ENCODE data around the gene ZKSCAN8.
A peak's percentile ranks its signal among the peaks of the same experiment; 100 is the strongest.

Gene ZKSCAN8

DNA sequence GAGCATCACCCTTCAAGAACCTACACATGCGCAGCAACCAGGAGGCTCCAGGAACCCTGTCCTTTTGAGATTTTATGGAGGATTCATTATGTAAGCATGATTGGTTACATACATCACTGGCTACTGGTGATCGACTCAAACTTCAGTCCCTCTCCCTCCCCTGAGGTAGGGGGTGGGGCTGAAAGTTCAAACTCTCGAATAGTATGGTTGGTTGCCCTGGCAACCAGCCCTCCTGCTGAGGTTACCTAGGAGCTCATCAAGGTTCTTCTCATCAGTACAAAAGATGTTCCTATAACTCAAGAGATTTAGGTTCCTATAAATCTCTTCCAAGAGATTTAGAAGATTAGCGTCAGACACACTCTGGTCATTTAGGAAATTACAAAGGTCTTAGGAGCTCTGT lies 61.5 kb downstream of the ZKSCAN8 start:
- WGBS (ENCODE audit: extremely low coverage, insufficient coverage, low lambda C conversion rate), result no CpG with 5 or more reads among the region's 4 CpGs
- Histone ChIP-seq H4K5ac (ENCODE audit: low read length) (no peak overlapping the region), H3K27me3 (ENCODE audit: insufficient read depth, low read length, poor library complexity) (peaks cover 16% of the 10 kb centered on the region), H3K56ac (ENCODE audit: low read length) (no peak overlapping the region), H2BK5ac (ENCODE audit: low read length) (no peak overlapping the region), H2AK5ac (ENCODE audit: low read length) (no peak overlapping the region), H2BK120ac (ENCODE audit: low read depth, low read length) (no peak overlapping the region), H3K27ac (ENCODE audit: low read depth, low read length) (no peak overlapping the region), H3K4me1 (ENCODE audit: control insufficient read depth, low read depth, low read length) (peaks cover 2% of the 10 kb centered on the region), H3K4me3 (ENCODE audit: low read length) (no peak overlapping the region), H2BK15ac (replicated peaks; ENCODE audit: low read depth) (no peak overlapping the region), H3K79me1 (ENCODE audit: low read length) (no peaks in the 10 kb centered on the region), H3K4me2 (ENCODE audit: low read length) (no peak overlapping the region), H3K18ac (ENCODE audit: low read length) (no peak overlapping the region), H3K9ac (ENCODE audit: low read length) (no peak overlapping the region), H3K36me3 (ENCODE audit: control insufficient read depth, insufficient read depth, low read length) (no peaks in the 10 kb centered on the region), H4K8ac (ENCODE audit: low read depth, low read length) (no peak overlapping the region), H3K4ac (ENCODE audit: low read depth, low read length) (no peak overlapping the region), H3K79me2 (ENCODE audit: control insufficient read depth, insufficient read depth, low read length) (no peaks in the 10 kb centered on the region), H3K23ac (ENCODE audit: low read length) (no peak overlapping the region)
- DNase-seq, result peak; percentile 89

DNA sequence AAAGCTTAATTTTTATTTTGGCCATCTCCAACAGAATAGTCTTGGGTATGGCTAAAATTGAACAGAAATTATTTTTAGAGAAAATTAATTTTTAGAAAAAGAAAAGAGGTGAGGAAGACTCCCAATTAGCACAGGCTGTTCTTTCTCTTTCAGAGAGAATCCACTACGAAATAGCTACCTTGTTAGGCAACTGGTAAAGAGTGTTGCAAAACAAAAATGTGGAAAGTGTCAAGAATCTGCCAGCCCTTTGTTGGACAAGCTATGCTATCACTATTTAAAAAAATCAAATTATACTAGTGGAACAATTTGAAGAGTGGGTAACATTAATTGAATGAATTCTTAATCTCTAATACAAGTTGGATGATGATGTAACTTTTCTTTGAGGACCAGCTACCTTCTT lies 64.2 kb downstream of the ZKSCAN8 start:
- H3K23ac ChIP-seq (ENCODE audit: low read length), result no peak overlapping the region
- no peak overlapping the region for H3K4me3 ChIP-seq (ENCODE audit: low read length)
- peaks cover 26% of the 10 kb centered on the region for H3K27me3 ChIP-seq (ENCODE audit: insufficient read depth, low read length, poor library complexity)
- DNase-seq, result no peak
- WGBS (ENCODE audit: extremely low coverage, insufficient coverage, low lambda C conversion rate), result no CpG with 5 or more reads among the region's 1 CpG
- H3K56ac ChIP-seq (ENCODE audit: low read length), result no peak overlapping the region
- no peaks in the 10 kb centered on the region for H3K79me1 ChIP-seq (ENCODE audit: low read length)
- no peak overlapping the region for H2AK5ac ChIP-seq (ENCODE audit: low read length)
- H3K9ac ChIP-seq (ENCODE audit: low read length), result no peak overlapping the region
- H3K79me2 ChIP-seq (ENCODE audit: control insufficient read depth, insufficient read depth, low read length), result no peaks in the 10 kb centered on the region
- no peak overlapping the region for H3K18ac ChIP-seq (ENCODE audit: low read length)
- H3K27ac ChIP-seq (ENCODE audit: low read depth, low read length), result no peak overlapping the region
- H4K8ac ChIP-seq (ENCODE audit: low read depth, low read length), result no peak overlapping the region
- H2BK120ac ChIP-seq (ENCODE audit: low read depth, low read length), result no peak overlapping the region
- no peak overlapping the region for H3K4me2 ChIP-seq (ENCODE audit: low read length)
- no peaks in the 10 kb centered on the region for H3K36me3 ChIP-seq (ENCODE audit: control insufficient read depth, insufficient read depth, low read length)
- H4K5ac ChIP-seq (ENCODE audit: low read length), result no peak overlapping the region
- H3K4ac ChIP-seq (ENCODE audit: low read depth, low read length), result no peak overlapping the region
- H2BK15ac ChIP-seq (replicated peaks; ENCODE audit: low read depth), result no peak overlapping the region
- peaks cover 2% of the 10 kb centered on the region for H3K4me1 ChIP-seq (ENCODE audit: control insufficient read depth, low read depth, low read length)
- no peak overlapping the region for H2BK5ac ChIP-seq (ENCODE audit: low read length)

GRCh38 chr6:28206527-28206926 lies 64.8 kb downstream of the ZKSCAN8 start:
- H3K79me1 ChIP-seq (ENCODE audit: low read length), result no peaks in the 10 kb centered on the region
- H3K79me2 ChIP-seq (ENCODE audit: control insufficient read depth, insufficient read depth, low read length), result no peaks in the 10 kb centered on the region
- no peak overlapping the region for H4K5ac ChIP-seq (ENCODE audit: low read length)
- H3K4me2 ChIP-seq (ENCODE audit: low read length), result no peak overlapping the region
- no peak overlapping the region for H3K4ac ChIP-seq (ENCODE audit: low read depth, low read length)
- H3K4me1 ChIP-seq (ENCODE audit: control insufficient read depth, low read depth, low read length), result peaks cover 2% of the 10 kb centered on the region
- H3K18ac ChIP-seq (ENCODE audit: low read length), result no peak overlapping the region
- no peak overlapping the region for H2BK15ac ChIP-seq (replicated peaks; ENCODE audit: low read depth)
- no peak overlapping the region for H2BK5ac ChIP-seq (ENCODE audit: low read length)
- H3K23ac ChIP-seq (ENCODE audit: low read length), result no peak overlapping the region
- H3K4me3 ChIP-seq (ENCODE audit: low read length), result no peak overlapping the region
- no peak overlapping the region for H2BK120ac ChIP-seq (ENCODE audit: low read depth, low read length)
- no peak overlapping the region for H2AK5ac ChIP-seq (ENCODE audit: low read length)
- no peak for DNase-seq
- no peak overlapping the region for H3K56ac ChIP-seq (ENCODE audit: low read length)
- H3K9ac ChIP-seq (ENCODE audit: low read length), result no peak overlapping the region
- H3K27me3 ChIP-seq (ENCODE audit: insufficient read depth, low read length, poor library complexity), result peaks cover 26% of the 10 kb centered on the region
- WGBS (ENCODE audit: extremely low coverage, insufficient coverage, low lambda C conversion rate), result no CpG with 5 or more reads among the region's 3 CpGs
- no peak overlapping the region for H4K8ac ChIP-seq (ENCODE audit: low read depth, low read length)
- H3K27ac ChIP-seq (ENCODE audit: low read depth, low read length), result no peak overlapping the region
- no peaks in the 10 kb centered on the region for H3K36me3 ChIP-seq (ENCODE audit: control insufficient read depth, insufficient read depth, low read length)

DNA sequence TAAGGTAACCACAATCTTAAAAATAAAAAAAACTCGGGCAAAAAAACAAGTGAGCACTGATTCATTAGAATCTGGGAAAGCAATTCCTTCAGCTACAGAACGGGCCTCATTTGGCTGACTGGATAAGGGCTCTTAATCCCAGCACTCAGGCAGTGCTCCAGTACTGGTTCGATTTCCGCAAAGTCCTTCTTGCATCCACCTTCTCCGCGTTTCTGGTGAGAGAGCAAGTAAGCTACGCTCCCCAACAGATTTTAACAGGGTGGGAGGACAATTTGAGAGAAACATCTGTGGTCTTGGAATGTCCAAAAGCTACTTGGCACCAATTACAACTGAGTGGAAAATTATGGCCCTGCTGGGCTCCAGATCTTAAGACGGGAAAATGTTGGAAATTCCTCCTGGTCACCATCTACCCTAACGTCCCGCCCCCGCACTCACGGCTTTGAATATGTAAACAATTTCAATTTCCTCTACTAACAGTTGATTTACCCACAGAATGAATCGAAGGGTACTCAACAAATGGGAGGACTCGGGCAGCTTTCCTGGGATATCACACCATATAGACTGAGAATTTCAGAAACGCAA lies 65.3 kb downstream of the ZKSCAN8 start:
- no peak overlapping the region for H4K8ac ChIP-seq (ENCODE audit: low read depth, low read length)
- peak; percentile 57 for DNase-seq
- peak overlapping the region; percentile 75 for H3K56ac ChIP-seq (ENCODE audit: low read length)
- H3K4ac ChIP-seq (ENCODE audit: low read depth, low read length), result no peak overlapping the region
- no peaks in the 10 kb centered on the region for H3K79me2 ChIP-seq (ENCODE audit: control insufficient read depth, insufficient read depth, low read length)
- H4K5ac ChIP-seq (ENCODE audit: low read length), result no peak overlapping the region
- H2BK120ac ChIP-seq (ENCODE audit: low read depth, low read length), result no peak overlapping the region
- WGBS (ENCODE audit: extremely low coverage, insufficient coverage, low lambda C conversion rate), result no CpG with 5 or more reads among the region's 15 CpGs
- peaks cover 2% of the 10 kb centered on the region for H3K4me1 ChIP-seq (ENCODE audit: control insufficient read depth, low read depth, low read length)
- H3K23ac ChIP-seq (ENCODE audit: low read length), result no peak overlapping the region
- H3K27ac ChIP-seq (ENCODE audit: low read depth, low read length), result no peak overlapping the region
- peaks cover 26% of the 10 kb centered on the region for H3K27me3 ChIP-seq (ENCODE audit: insufficient read depth, low read length, poor library complexity)
- H2BK15ac ChIP-seq (replicated peaks; ENCODE audit: low read depth), result no peak overlapping the region
- peak overlapping the region; percentile 53 for H3K4me3 ChIP-seq (ENCODE audit: low read length)
- H3K4me2 ChIP-seq (ENCODE audit: low read length), result peak overlapping the region; percentile 96
- H3K9ac ChIP-seq (ENCODE audit: low read length), result peak overlapping the region; percentile 64
- H2BK5ac ChIP-seq (ENCODE audit: low read length), result no peak overlapping the region
- no peak overlapping the region for H2AK5ac ChIP-seq (ENCODE audit: low read length)
- no peaks in the 10 kb centered on the region for H3K36me3 ChIP-seq (ENCODE audit: control insufficient read depth, insufficient read depth, low read length)
- H3K79me1 ChIP-seq (ENCODE audit: low read length), result no peaks in the 10 kb centered on the region
- H3K18ac ChIP-seq (ENCODE audit: low read length), result no peak overlapping the region

DNA sequence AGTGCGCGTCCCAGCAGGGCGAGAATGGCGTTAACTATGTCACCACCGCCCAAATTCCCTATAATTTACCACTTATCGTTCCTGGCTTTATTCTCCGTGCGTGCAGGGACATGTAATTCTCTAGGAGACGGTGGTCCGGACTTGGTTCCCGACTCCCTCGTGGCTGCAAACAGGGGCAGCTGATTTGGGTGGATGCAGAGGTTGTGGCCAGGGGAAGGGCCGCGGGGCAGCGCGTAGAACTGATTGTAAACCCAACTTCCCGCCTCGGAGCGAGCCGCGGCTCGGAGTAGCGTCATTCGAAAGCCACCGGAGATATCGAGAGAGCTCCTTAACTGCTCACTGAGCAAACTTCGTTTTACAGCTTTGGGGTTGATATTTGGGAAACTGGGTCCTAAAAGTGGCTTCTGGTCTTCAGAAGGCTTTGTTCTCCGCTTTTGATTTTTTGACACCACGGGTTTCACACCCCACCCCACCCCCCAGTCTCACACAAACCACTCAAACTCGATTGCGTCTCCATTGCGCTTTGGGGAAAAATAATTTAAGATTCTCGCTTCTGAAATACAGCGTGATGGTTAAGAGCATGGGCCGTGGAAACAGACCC lies 65.9 kb downstream of the ZKSCAN8 start:
- peak; percentile 84 for DNase-seq
- Histone ChIP-seq H3K27ac (ENCODE audit: low read depth, low read length) (no peak overlapping the region), H3K27me3 (ENCODE audit: insufficient read depth, low read length, poor library complexity) (peaks cover 26% of the 10 kb centered on the region), H4K5ac (ENCODE audit: low read length) (no peak overlapping the region), H4K8ac (ENCODE audit: low read depth, low read length) (no peak overlapping the region), H3K18ac (ENCODE audit: low read length) (no peak overlapping the region), H2AK5ac (ENCODE audit: low read length) (no peak overlapping the region), H3K23ac (ENCODE audit: low read length) (peak overlapping the region; percentile 34), H2BK15ac (replicated peaks; ENCODE audit: low read depth) (no peak overlapping the region), H2BK120ac (ENCODE audit: low read depth, low read length) (no peak overlapping the region), H3K79me2 (ENCODE audit: control insufficient read depth, insufficient read depth, low read length) (no peaks in the 10 kb centered on the region), H3K36me3 (ENCODE audit: control insufficient read depth, insufficient read depth, low read length) (no peaks in the 10 kb centered on the region), H3K79me1 (ENCODE audit: low read length) (no peaks in the 10 kb centered on the region), H3K4ac (ENCODE audit: low read depth, low read length) (no peak overlapping the region), H3K4me3 (ENCODE audit: low read length) (peak overlapping the region; percentile 53), H3K56ac (ENCODE audit: low read length) (peak overlapping the region; percentile 75), H3K4me1 (ENCODE audit: control insufficient read depth, low read depth, low read length) (peaks cover 2% of the 10 kb centered on the region), H2BK5ac (ENCODE audit: low read length) (no peak overlapping the region), H3K4me2 (ENCODE audit: low read length) (peak overlapping the region; percentile 96), H3K9ac (ENCODE audit: low read length) (peak overlapping the region; percentile 64)
- no CpG with 5 or more reads among the region's 35 CpGs for WGBS (ENCODE audit: extremely low coverage, insufficient coverage, low lambda C conversion rate)

Measured in mesendoderm (in vitro differentiated cells).